GM19351 (cell line): ENCODE results near the gene UBA5.
A peak's percentile ranks its signal among the peaks of the same experiment; 100 is the strongest.

Experiments
- ATAC-seq: cut with Tn5 transposase; IDR thresholded peaks from one replicate; pipeline ENCODE4 v1.9.1; 2021; ENCODE audit warnings: mild to moderate bottlenecking, moderate library complexity; ENCODE audit not compliant: unreplicated experiment

The UBA5 gene

GRCh38 chr3:132652640-132653270 lies 7.4 kb upstream of the UBA5 start:
- ATAC-seq = no peak

- ATAC-seq = no peak
These were observed 5.9 kb upstream of the UBA5 start for GRCh38 chr3:132654190-132654589.

GRCh38 chr3:132654721-132655120 lies 5.4 kb upstream of the UBA5 start:
- no peak for ATAC-seq

GRCh38 chr3:132655471-132655870 lies 4.7 kb upstream of the UBA5 start:
- no peak for ATAC-seq

- ATAC-seq = no peak
These were observed 2.0 kb upstream of the UBA5 start for GRCh38 chr3:132657869-132658747.

GRCh38 chr3:132659000-132659364 lies 1.1 kb upstream of the UBA5 start:
- ATAC-seq = no peak

GRCh38 chr3:132659365-132660051 lies 621 bp upstream of the UBA5 start, which contains the start of gene ACAD11:
Gene ACAD11, minus strand, starts transcription at chr3:132659809. Its CDS starts 58 bp downstream, at chr3:132659751.
- ATAC-seq = peak; percentile 56

GRCh38 chr3:132660811-132661070 lies 612 bp downstream of the UBA5 start:
- ATAC-seq = peak; percentile 15

GRCh38 chr3:132661101-132661500 lies 972 bp downstream of the UBA5 start:
- ATAC-seq = no peak

GRCh38 chr3:132662212-132662611 lies 2.1 kb downstream of the UBA5 start:
- ATAC-seq = no peak

- no peak for ATAC-seq
These were observed 5.2 kb downstream of the UBA5 start for GRCh38 chr3:132665230-132665745.

GRCh38 chr3:132669256-132669777 lies 9.2 kb downstream of the UBA5 start:
- no peak for ATAC-seq

GRCh38 chr3:132675408-132675807 lies 15.3 kb downstream of the UBA5 start:
- no peak for ATAC-seq

- ATAC-seq = no peak
These were observed 19.8 kb downstream of the UBA5 start for GRCh38 chr3:132679911-132680310.

GRCh38 chr3:132681421-132681820 lies 21.3 kb downstream of the UBA5 start:
- no peak for ATAC-seq

GRCh38 chr3:132682201-132682600 lies 22.1 kb downstream of the UBA5 start:
- ATAC-seq = no peak

- ATAC-seq = no peak
These were observed 29.9 kb downstream of the UBA5 start for GRCh38 chr3:132690040-132690439.

- no peak for ATAC-seq
These were observed 34.9 kb downstream of the UBA5 start for GRCh38 chr3:132694991-132695390.

- no peak for ATAC-seq
These were observed 35.3 kb downstream of the UBA5 start for GRCh38 chr3:132695422-132695821.

- no peak for ATAC-seq
These were observed 43.6 kb downstream of the UBA5 start for GRCh38 chr3:132703733-132704132.

GRCh38 chr3:132709761-132710160 lies 49.6 kb downstream of the UBA5 start:
- no peak for ATAC-seq
